ENCODE results near the gene NRXN3.

The NRXN3 gene

DNA sequence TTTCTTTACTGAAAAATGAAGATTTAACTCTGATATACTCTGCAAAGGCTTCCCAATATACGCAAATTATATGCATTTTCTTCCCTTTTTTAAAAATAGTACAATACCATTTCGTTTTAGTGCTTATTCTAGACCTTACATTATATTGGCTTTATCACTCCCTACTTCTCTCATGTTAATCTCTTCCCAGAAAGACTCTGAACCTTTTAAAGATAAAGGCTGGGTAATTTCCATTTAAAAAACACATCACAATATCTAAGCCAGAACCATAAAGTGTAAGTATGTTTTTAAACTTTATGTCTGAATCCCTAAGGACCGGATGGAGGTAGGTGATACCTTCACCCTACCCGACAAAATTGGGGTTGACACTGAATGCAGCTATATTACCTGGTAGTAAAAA, 1720.4 kb downstream of the NRXN3 start:
- Histone ChIP-seq H3K36me3 (no peaks in the 10 kb centered on the region), H3K4me3 (no peak overlapping the region)
- no peak for TF ChIP-seq Cebpa-rat (IDR thresholded peaks at IDR 0.05)

DNA sequence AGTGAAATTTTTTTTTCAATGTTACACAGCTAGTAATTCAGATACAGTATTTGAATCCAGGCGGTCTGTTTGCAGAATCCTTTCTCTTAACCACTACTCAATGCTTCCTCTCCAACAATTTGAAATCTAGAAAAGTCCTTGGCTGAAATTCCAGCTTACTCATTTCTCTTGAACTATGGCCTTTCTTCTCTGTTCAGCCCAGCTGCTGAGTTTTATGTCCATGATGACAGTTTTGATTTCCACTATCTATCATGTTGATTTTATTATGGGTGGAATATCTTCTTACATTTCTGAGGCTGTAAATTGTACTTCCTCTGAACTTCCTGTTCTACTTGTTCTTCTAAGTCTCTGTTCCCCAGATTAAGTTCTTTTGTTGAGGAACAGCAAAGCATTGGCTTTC, 1725.8 kb downstream of the NRXN3 start:
- H3K9ac ChIP-seq: no peak overlapping the region
- TF ChIP-seq Cebpa-rat (IDR thresholded peaks at IDR 0.05): no peak
- H3K36me3 ChIP-seq: no peaks in the 10 kb centered on the region
- 0 out of 2 replicates have a peak, but pooled peaks cover 4% of the 10 kb centered on the region for H3K4me1 ChIP-seq
- no peak overlapping the region for H3K4me3 ChIP-seq
- no peaks in the 10 kb centered on the region for H4K20me1 ChIP-seq
- no peaks in the 10 kb centered on the region for H3K27me3 ChIP-seq
- H3K27ac ChIP-seq: no peak overlapping the region
- no peak overlapping the region for H3K4me2 ChIP-seq
- H3K9me3 ChIP-seq: peaks cover 4% of the 10 kb centered on the region; the same call in 1 of the 2 replicates

More for the DNA sequence above, 1720.4 kb downstream of the NRXN3 start:
- no peaks in the 10 kb centered on the region for H4K20me1 ChIP-seq
- H3K9me3 ChIP-seq: no peaks in the 10 kb centered on the region
- no peaks in the 10 kb centered on the region for H3K4me1 ChIP-seq
- H3K4me2 ChIP-seq: no peak overlapping the region
- no peak overlapping the region for H3K27ac ChIP-seq
- H3K9ac ChIP-seq: no peak overlapping the region
- no peaks in the 10 kb centered on the region for H3K27me3 ChIP-seq

- H3K36me3 ChIP-seq: no peaks in the 10 kb centered on the region
- H4K20me1 ChIP-seq: no peaks in the 10 kb centered on the region
- 0 out of 2 replicates have a peak, but pooled peaks cover 4% of the 10 kb centered on the region for H3K4me1 ChIP-seq
- no peak overlapping the region for H3K4me3 ChIP-seq
- no peak overlapping the region for H3K9ac ChIP-seq
- H3K9me3 ChIP-seq: peaks cover 4% of the 10 kb centered on the region; the same call in 1 of the 2 replicates
- no peaks in the 10 kb centered on the region for H3K27me3 ChIP-seq
- no peak overlapping the region for H3K4me2 ChIP-seq
- TF ChIP-seq Cebpa-rat (IDR thresholded peaks at IDR 0.05): no peak
- no peak overlapping the region for H3K27ac ChIP-seq
These were observed 1729.4 kb downstream of the NRXN3 start for GRCh38 chr14:79899610-79900009.

- Histone ChIP-seq H3K36me3 (no peaks in the 10 kb centered on the region), H3K4me3 (no peak overlapping the region), H3K4me2 (no peak overlapping the region), H3K27me3 (no peaks in the 10 kb centered on the region), H3K4me1 (no peaks in the 10 kb centered on the region), H3K9ac (no peak overlapping the region), H4K20me1 (no peaks in the 10 kb centered on the region), H3K9me3 (peaks cover 4% of the 10 kb centered on the region; the same call in 1 of the 2 replicates), H3K27ac (no peak overlapping the region)
- TF ChIP-seq Cebpa-rat (IDR thresholded peaks at IDR 0.05): no peak
These were observed 1734.3 kb downstream of the NRXN3 start for GRCh38 chr14:79904497-79904896.

GRCh38 chr14:79906994-79907393, 1736.8 kb downstream of the NRXN3 start:
- H3K9ac ChIP-seq: no peak overlapping the region
- no peaks in the 10 kb centered on the region for H4K20me1 ChIP-seq
- H3K27ac ChIP-seq: no peak overlapping the region
- no peak overlapping the region for H3K4me2 ChIP-seq
- H3K4me3 ChIP-seq: no peak overlapping the region
- H3K9me3 ChIP-seq: no peaks in the 10 kb centered on the region
- H3K27me3 ChIP-seq: no peaks in the 10 kb centered on the region
- no peaks in the 10 kb centered on the region for H3K4me1 ChIP-seq
- no peak for TF ChIP-seq Cebpa-rat (IDR thresholded peaks at IDR 0.05)
- H3K36me3 ChIP-seq: no peaks in the 10 kb centered on the region

- no peak overlapping the region for H3K4me2 ChIP-seq
- no peaks in the 10 kb centered on the region for H3K4me1 ChIP-seq
- H3K27ac ChIP-seq: no peak overlapping the region
- no peak overlapping the region for H3K9ac ChIP-seq
- no peak overlapping the region for H3K4me3 ChIP-seq
- H4K20me1 ChIP-seq: no peaks in the 10 kb centered on the region
- H3K9me3 ChIP-seq: no peaks in the 10 kb centered on the region
- no peak for TF ChIP-seq Cebpa-rat (IDR thresholded peaks at IDR 0.05)
- H3K27me3 ChIP-seq: no peaks in the 10 kb centered on the region
- no peaks in the 10 kb centered on the region for H3K36me3 ChIP-seq
These were observed 1739.9 kb downstream of the NRXN3 start for GRCh38 chr14:79910086-79910485.

DNA sequence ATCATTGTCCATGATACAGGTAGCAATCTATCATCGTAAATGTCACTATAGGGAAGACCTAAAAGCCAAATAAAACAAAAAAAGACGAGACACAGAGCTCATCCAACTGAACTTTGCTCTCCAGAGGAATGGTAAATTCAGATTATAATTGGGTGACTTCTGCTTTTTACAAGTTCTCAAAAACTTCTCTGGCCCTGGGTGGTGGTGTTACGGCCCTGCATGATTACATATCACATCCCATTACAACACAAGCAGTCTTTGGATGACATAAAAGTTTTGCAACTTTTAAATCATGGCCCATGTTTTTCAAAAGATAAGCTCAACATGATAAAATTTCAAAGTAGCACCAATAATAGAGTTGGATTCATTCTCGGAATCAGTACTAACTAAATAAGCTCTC, 1741.6 kb downstream of the NRXN3 start:
- Histone ChIP-seq H3K27ac (no peak overlapping the region), H3K4me3 (no peak overlapping the region), H3K4me2 (no peak overlapping the region), H3K9ac (no peak overlapping the region), H3K9me3 (no peaks in the 10 kb centered on the region), H3K27me3 (no peaks in the 10 kb centered on the region), H3K4me1 (no peaks in the 10 kb centered on the region), H3K36me3 (no peaks in the 10 kb centered on the region), H4K20me1 (no peaks in the 10 kb centered on the region)
- TF ChIP-seq Cebpa-rat (IDR thresholded peaks at IDR 0.05): no peak

DNA sequence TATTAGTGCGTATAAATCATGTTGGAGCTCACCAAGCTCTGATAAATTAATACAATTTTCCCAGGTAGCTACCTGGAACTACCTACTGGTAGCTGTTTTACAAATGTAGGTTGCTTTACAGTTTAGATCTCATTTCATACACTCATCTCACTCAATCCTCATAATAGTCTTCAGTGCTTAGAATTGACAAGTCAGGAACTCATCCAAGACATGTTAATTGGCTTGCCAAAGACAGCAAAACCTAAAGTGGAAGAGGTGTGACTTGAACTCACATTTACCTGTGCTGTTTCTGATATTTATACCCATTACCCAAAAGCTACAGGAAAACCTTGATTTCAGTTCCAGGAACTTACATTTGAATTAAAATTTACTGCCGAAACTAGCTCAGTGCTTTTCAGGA, 1744.4 kb downstream of the NRXN3 start:
- Histone ChIP-seq H3K27ac (no peak overlapping the region), H4K20me1 (no peaks in the 10 kb centered on the region), H3K9me3 (no peaks in the 10 kb centered on the region), H3K4me2 (no peak overlapping the region), H3K9ac (no peak overlapping the region), H3K36me3 (no peaks in the 10 kb centered on the region), H3K4me1 (no peaks in the 10 kb centered on the region), H3K27me3 (no peaks in the 10 kb centered on the region), H3K4me3 (no peak overlapping the region)
- TF ChIP-seq Cebpa-rat (IDR thresholded peaks at IDR 0.05): no peak

GRCh38 chr14:79915406-79915805, 1745.2 kb downstream of the NRXN3 start:
- H3K4me3 ChIP-seq: no peak overlapping the region
- H4K20me1 ChIP-seq: no peaks in the 10 kb centered on the region
- H3K27me3 ChIP-seq: no peaks in the 10 kb centered on the region
- no peak overlapping the region for H3K9ac ChIP-seq
- H3K4me2 ChIP-seq: no peak overlapping the region
- no peaks in the 10 kb centered on the region for H3K36me3 ChIP-seq
- H3K9me3 ChIP-seq: no peaks in the 10 kb centered on the region
- H3K4me1 ChIP-seq: no peaks in the 10 kb centered on the region
- no peak overlapping the region for H3K27ac ChIP-seq
- no peak for TF ChIP-seq Cebpa-rat (IDR thresholded peaks at IDR 0.05)

DNA sequence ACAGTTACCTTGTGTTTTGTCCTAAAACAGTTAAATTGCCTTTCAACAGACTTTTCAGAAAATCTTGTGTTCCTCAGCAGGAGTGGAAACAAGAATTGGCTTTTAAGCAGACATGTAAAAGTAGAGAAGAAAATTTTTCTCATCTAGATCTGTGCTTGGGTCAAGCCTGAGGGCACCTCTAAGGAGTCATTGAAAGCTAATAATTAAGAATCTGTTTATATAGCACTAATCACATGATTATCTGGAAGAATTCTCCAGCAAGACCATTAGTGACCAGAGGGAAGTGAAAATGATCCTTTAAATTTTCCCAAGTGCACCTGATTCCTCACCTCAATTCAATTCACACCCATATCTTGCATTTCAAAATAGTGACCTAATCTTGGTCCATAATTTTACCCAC, 1746.1 kb downstream of the NRXN3 start:
- Histone ChIP-seq H4K20me1 (no peaks in the 10 kb centered on the region), H3K27ac (no peak overlapping the region), H3K4me3 (no peak overlapping the region), H3K27me3 (no peaks in the 10 kb centered on the region), H3K4me1 (no peaks in the 10 kb centered on the region), H3K36me3 (no peaks in the 10 kb centered on the region), H3K4me2 (no peak overlapping the region), H3K9me3 (no peaks in the 10 kb centered on the region), H3K9ac (no peak overlapping the region)
- no peak for TF ChIP-seq Cebpa-rat (IDR thresholded peaks at IDR 0.05)

GRCh38 chr14:79916892-79917291, 1746.7 kb downstream of the NRXN3 start:
- H3K27ac ChIP-seq: no peak overlapping the region

More at GRCh38 chr14:79916892-79917291, 1746.7 kb downstream of the NRXN3 start:
- Histone ChIP-seq H3K36me3 (no peaks in the 10 kb centered on the region), H4K20me1 (no peaks in the 10 kb centered on the region), H3K9ac (no peak overlapping the region), H3K27me3 (no peaks in the 10 kb centered on the region), H3K4me3 (no peak overlapping the region), H3K9me3 (no peaks in the 10 kb centered on the region), H3K4me1 (no peaks in the 10 kb centered on the region), H3K4me2 (no peak overlapping the region)
- no peak for TF ChIP-seq Cebpa-rat (IDR thresholded peaks at IDR 0.05)

Data from BLaER1 (cell line).